Astrocyte of the spinal cord (primary cell): ENCODE data around the gene PDZD2.

Experiments
- DNase-seq: peaks from one replicate; pipeline ENCODE4 v3.0.0; 2011; ENCODE audit warnings: low read depth, low spot score
- H3K4me3 ChIP-seq: 2 replicates; pipeline ENCODE4 v1.5.1; 2011; ENCODE audit warnings: low read depth, mild to moderate bottlenecking, low read length, moderate library complexity
- in situ Hi-C: cut with HindIII; loops from 2 replicates; pipeline ENCODE4 v1.10.0; 2017; ENCODE audit warnings: low sequenced_read_pairs
- TF ChIP-seq, protein P1 (sequence below): IDR thresholded peaks from 2 replicates; pipeline ENCODE4 v1.5.1; 2012; ENCODE audit warnings: low read depth, mild to moderate bottlenecking, low read length, inconsistent platforms

PDZD2 gene

DNA sequence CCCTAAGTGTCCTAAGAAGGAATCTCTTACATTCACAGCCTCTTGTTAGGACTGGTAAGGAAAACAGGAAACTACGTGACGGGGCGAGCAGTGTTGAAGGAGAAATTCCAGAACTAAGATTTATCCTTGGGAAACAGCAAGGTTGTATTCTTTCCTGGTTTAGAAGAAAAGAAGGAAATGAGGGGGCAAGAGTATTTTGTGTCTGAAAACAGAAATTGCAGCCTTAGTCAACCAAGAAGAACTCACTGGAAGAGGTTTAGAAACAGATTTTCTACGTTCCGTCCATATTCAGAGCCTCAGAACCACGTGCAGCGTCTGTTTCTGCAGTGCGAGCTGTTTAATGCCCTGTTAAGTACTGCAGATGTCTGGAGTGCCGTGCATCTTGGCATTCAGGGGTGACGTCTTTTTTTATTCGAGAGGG lies 460.0 kb downstream of the PDZD2 start:
- in situ Hi-C loops = no loop called here
- H3K4me3 ChIP-seq = no peak overlapping the region
- TF ChIP-seq, protein P1, sequence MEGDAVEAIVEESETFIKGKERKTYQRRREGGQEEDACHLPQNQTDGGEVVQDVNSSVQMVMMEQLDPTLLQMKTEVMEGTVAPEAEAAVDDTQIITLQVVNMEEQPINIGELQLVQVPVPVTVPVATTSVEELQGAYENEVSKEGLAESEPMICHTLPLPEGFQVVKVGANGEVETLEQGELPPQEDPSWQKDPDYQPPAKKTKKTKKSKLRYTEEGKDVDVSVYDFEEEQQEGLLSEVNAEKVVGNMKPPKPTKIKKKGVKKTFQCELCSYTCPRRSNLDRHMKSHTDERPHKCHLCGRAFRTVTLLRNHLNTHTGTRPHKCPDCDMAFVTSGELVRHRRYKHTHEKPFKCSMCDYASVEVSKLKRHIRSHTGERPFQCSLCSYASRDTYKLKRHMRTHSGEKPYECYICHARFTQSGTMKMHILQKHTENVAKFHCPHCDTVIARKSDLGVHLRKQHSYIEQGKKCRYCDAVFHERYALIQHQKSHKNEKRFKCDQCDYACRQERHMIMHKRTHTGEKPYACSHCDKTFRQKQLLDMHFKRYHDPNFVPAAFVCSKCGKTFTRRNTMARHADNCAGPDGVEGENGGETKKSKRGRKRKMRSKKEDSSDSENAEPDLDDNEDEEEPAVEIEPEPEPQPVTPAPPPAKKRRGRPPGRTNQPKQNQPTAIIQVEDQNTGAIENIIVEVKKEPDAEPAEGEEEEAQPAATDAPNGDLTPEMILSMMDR = no peak
- DNase-seq = no peak

DNA sequence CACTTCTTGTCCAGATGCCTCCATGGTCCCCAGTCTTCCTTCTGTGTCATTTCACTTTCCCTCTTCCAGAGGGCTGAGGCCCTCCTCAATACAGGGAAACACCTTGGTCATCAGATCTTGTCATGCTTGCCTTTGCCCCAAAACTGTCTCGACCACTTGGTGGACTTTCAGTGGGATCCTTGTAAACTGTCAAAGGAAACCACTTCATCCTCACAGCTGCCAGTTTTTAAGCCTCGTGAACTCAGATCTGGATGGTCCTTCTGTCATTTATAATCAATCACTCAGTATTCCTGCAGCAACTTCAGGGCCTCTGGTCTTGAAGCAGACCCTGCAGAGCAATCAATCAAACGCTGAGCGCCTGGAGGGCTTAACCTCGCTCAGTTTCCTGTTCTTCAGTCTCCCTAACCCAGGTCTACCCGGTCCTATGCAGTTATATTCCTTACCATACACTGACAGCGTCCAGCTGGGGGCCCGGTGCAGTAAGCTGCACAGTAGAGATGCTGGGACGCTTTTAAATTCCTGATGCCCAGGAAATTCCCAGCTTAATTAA lies 460.6 kb downstream of the PDZD2 start:
- H3K4me3 ChIP-seq = no peak overlapping the region
- no peak for DNase-seq
- TF ChIP-seq, protein P1 = no peak
- in situ Hi-C loops = no loop called here

DNA sequence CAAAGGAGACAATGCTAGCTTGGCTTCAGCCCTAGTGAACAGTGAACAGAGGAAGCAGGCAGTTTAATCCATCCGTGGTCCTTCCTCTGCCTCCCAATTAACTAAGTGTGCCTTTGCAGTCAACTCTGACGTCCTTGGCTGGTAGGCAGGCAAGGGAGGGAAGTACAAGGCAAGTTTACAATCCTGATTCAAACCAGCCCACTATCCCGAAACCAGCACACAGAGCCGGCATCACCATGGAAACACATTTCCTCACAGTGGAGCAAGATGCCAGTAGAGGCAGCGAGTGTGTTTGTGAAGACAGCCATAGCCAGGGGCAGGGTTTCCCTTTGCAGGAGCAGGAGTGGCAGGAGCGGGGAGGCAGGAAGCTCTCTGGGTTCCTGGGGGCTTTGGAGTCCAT lies 461.3 kb downstream of the PDZD2 start:
- TF ChIP-seq, protein P1 = no peak
- DNase-seq = no peak
- in situ Hi-C loops = no loop called here
- no peak overlapping the region for H3K4me3 ChIP-seq

DNA sequence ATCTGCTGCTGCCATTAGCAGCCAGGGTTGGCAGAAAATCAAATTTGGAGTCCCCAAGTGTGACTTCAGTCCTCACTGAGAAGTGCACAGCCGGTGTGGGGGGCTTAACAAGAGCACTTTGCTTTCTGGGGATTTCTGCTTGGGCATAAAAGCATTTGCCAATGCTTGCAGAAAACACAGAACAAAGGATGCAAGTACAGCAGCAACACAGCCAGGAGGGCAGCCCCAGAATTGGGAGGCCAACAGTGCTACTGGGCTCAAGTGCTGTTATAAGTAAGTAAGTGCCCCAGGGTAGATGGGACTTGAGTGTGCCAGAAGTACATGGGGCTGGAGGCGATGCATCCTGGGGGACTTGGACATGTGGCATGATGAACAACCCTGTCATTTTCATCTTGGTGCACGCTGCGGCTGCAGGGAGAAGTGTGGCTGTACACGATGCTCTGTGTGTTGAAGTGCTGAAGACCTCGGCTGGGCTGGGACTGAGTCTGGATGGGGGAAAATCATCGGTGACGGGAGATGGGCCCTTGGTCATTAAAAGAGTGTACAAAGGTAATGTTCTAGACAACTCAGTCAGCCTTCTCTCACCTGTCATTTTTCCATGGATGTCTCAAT lies 461.9 kb downstream of the PDZD2 start:
- in situ Hi-C loops = no loop called here
- DNase-seq = no peak
- no peak overlapping the region for H3K4me3 ChIP-seq
- TF ChIP-seq, protein P1 = no peak

DNA sequence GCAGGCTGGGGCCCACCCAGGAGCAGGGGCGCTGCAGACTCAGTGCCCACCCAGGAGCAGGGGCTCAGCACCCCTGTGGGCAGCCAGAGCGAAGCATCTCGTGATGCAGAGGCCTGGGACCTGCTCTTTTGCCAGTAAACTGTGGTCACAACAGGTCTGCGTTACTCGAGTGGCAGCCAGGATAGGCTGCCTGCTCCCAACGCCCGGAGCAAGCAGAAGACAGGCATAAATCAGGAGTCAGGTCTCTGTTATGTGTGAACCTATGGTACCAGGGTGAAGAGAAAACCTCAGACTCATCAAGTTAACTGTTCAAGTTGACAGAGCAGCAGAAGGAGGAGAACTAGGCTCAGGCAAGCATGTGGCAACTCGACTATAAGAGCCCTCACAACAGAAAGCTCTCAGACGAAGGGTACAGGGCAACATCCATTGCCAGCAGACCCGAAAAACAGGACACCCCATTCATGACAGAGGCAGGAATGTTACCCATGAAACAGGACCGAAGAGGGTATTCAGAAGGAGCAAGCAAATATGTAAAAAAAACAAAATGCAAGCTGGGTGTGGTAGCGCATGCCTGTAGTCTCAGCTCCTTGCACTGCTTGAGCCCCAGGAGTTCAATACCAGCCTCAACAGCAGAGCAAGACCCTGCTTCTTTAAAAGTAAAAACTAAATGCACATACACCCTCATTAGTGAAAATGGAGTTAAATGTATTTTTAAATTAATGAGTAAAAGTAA lies 463.5 kb downstream of the PDZD2 start:
- no peak for DNase-seq
- no peak overlapping the region for H3K4me3 ChIP-seq
- TF ChIP-seq, protein P1 = no peak
- in situ Hi-C loops = no loop called here

DNA sequence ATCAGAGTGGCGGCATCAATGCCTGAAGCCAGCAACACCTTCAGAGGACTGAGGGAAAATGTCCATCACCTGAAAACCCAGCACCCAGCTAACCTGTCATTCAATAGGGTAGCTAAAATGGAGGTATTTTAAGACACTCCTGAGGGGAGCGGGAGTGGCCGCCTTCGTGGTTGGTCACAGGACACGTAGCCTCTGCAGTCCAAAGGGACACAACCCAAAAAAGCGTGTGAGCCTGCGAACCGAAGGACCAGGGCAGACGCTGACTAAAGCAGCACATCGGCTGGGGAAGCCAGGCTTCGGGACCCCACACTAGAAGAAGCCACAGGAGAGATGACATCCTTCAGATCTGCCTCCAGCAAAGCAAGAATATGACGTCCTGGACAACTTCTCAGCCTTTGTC lies 464.6 kb downstream of the PDZD2 start:
- TF ChIP-seq, protein P1 = no peak
- no peak for DNase-seq
- in situ Hi-C loops = no loop called here
- H3K4me3 ChIP-seq = no peak overlapping the region
